NCI-H1417 (cell line): ENCODE data around the gene IPO4.
"Not testable (repeated sequence)": the region's sequence is repeated elsewhere in the genome, so short reads cannot be mapped to it uniquely, and the experiment has no call there.

Experiments used
- DNase-seq, 3 experiments: peaks; one replicate each; lab custom pipeline; 2025; lab: John Stamatoyannopoulos, UW

Gene IPO4

GRCh38 chr14:24188251-24189058 lies at the start of gene IPO4:
Gene IPO4 (minus strand): TSS chr14:24188816. CDS start chr14:24188787, 29 bp downstream.
- DNase-seq: peak; percentile 96 to 99 (median 98)

GRCh38 chr14:24238123-24238522 lies 49.5 kb upstream of the IPO4 start:
- no peak for DNase-seq

- no peak for DNase-seq
Observed at GRCh38 chr14:24237463-24237955, 48.9 kb upstream of the IPO4 start.

- DNase-seq: no peak
Observed at GRCh38 chr14:24236689-24237462, 48.3 kb upstream of the IPO4 start.

- no peak for DNase-seq
Observed at GRCh38 chr14:24235804-24236688, 47.4 kb upstream of the IPO4 start.

GRCh38 chr14:24234095-24235005 lies 45.7 kb upstream of the IPO4 start:
- DNase-seq: no peak

- peak in 1 of 3 experiments; percentile 38 for DNase-seq
Observed at GRCh38 chr14:24233538-24233866, 44.9 kb upstream of the IPO4 start.

GRCh38 chr14:24232645-24233537 lies 44.3 kb upstream of the IPO4 start, which contains the start of gene GMPR2:
Gene GMPR2 (plus strand): TSS chr14:24232929. CDS start chr14:24233254, 325 bp downstream.
- DNase-seq: peak in 2 of 3 experiments; percentile 78 to 93

GRCh38 chr14:24232121-24232644 lies 43.6 kb upstream of the IPO4 start, which contains the start of gene NEDD8:
Gene NEDD8 (minus strand): TSS chr14:24232367. CDS start chr14:24232267, 100 bp downstream.
- peak; percentile 92 to 97 (median 96) for DNase-seq

- DNase-seq: peak in 1 of 3 experiments; percentile 58
Observed at GRCh38 chr14:24231263-24232120, 42.9 kb upstream of the IPO4 start.

- DNase-seq: no peak
Observed at GRCh38 chr14:24228902-24229301, 40.3 kb upstream of the IPO4 start.

GRCh38 chr14:24226473-24226872 lies 37.9 kb upstream of the IPO4 start:
- no peak for DNase-seq

- no peak for DNase-seq
Observed at GRCh38 chr14:24224618-24225071, 36.0 kb upstream of the IPO4 start.

GRCh38 chr14:24222987-24223386 lies 34.4 kb upstream of the IPO4 start:
- not testable (repeated sequence) for DNase-seq

GRCh38 chr14:24219521-24219920 lies 30.9 kb upstream of the IPO4 start:
- DNase-seq: no peak

- DNase-seq: no peak
Observed at GRCh38 chr14:24219080-24219479, 30.5 kb upstream of the IPO4 start.

- not testable (repeated sequence) for DNase-seq
Observed at GRCh38 chr14:24216876-24217275, 28.3 kb upstream of the IPO4 start.

- no peak for DNase-seq
Observed at GRCh38 chr14:24216345-24216699, 27.7 kb upstream of the IPO4 start.
